GM19025 (cell line): ENCODE results near the gene PIEZO1.
"Not testable (repeated sequence)": the region's sequence is repeated elsewhere in the genome, so short reads cannot be mapped to it uniquely, and the experiment has no call there.

Experiments
- ATAC-seq: cut with Tn5 transposase; IDR thresholded peaks from one replicate; pipeline ENCODE4 v1.9.1; 2021; ENCODE audit warnings: mild to moderate bottlenecking, low read depth, moderate library complexity; ENCODE audit not compliant: unreplicated experiment

PIEZO1 gene

GRCh38 chr16:88678224-88678979, 106.6 kb downstream of the PIEZO1 start:
- ATAC-seq = no peak

GRCh38 chr16:88677721-88678120, 107.3 kb downstream of the PIEZO1 start:
- ATAC-seq = no peak

- ATAC-seq = no peak
These were observed 108.3 kb downstream of the PIEZO1 start for GRCh38 chr16:88676502-88677242.

GRCh38 chr16:88673716-88674379, 111.2 kb downstream of the PIEZO1 start:
- ATAC-seq = no peak

GRCh38 chr16:88672776-88673175, 112.2 kb downstream of the PIEZO1 start:
- ATAC-seq = no peak

- ATAC-seq = no peak
These were observed 113.2 kb downstream of the PIEZO1 start for GRCh38 chr16:88671806-88672205.

- ATAC-seq = no peak
These were observed 115.0 kb downstream of the PIEZO1 start for GRCh38 chr16:88669980-88670379.

GRCh38 chr16:88669493-88669892, 115.5 kb downstream of the PIEZO1 start:
- not testable (repeated sequence) for ATAC-seq

GRCh38 chr16:88667461-88667860, 117.6 kb downstream of the PIEZO1 start:
- no peak for ATAC-seq

GRCh38 chr16:88665570-88665969, 119.5 kb downstream of the PIEZO1 start:
- ATAC-seq = no peak
